GM23338 (cell line): ENCODE measurements around the gene ZNF106. TPM values are rescaled to one million over a fixed set of nuclear protein-coding genes. Genes with fewer than 3 reads are reported as not detected.

ENCODE experiments used
- ATAC-seq: fragments of 200-7000 bp; cut with Tn5 transposase; 3 replicates; pipeline ENCODE4 v1.9.1; 2020
- DNase-seq: peaks from one replicate; pipeline ENCODE4 v3.0.0-alpha.2; 2015; ENCODE audit warnings: low spot score
- H2AFZ ChIP-seq: fragments of 200-600 bp; sonication (generic); 2 replicates; pipeline ENCODE4 v1.8.0; 2016; ENCODE audit warnings: antibody characterized with exemption, mild to moderate bottlenecking, moderate library complexity
- H3F3A ChIP-seq: fragments of 200-600 bp; sonication (generic); replicated peaks from 2 replicates; pipeline ENCODE4 v1.8.0; 2017; ENCODE audit warnings: antibody characterized with exemption, mixed run types, low read depth
- H3K27ac ChIP-seq: fragments of 200-600 bp; sonication (generic); 2 replicates; pipeline ENCODE4 v1.6.1; 2016; ENCODE audit warnings: low read depth
- H3K27me3 ChIP-seq: fragments of 200-600 bp; sonication (generic); 2 replicates; pipeline ENCODE4 v1.8.0; 2016; ENCODE audit warnings: mild to moderate bottlenecking, mixed run types, moderate library complexity; ENCODE audit not compliant: insufficient read depth
- H3K36me3 ChIP-seq: fragments of 200-600 bp; sonication (generic); 2 replicates; pipeline ENCODE4 v1.8.0; 2016; ENCODE audit warnings: mild to moderate bottlenecking; ENCODE audit not compliant: insufficient read depth
- H3K4me1 ChIP-seq: fragments of 200-600 bp; sonication (generic); 2 replicates; pipeline ENCODE4 v1.8.0; 2016; ENCODE audit warnings: mild to moderate bottlenecking, moderate library complexity; ENCODE audit not compliant: insufficient read depth
- H3K4me2 ChIP-seq: fragments of 200-600 bp; sonication (generic); 2 replicates; pipeline ENCODE4 v1.7.1; 2017; ENCODE audit warnings: mixed run types
- H3K4me3 ChIP-seq: fragments of 200-600 bp; sonication (generic); 2 replicates; pipeline ENCODE4 v1.6.1; 2016; ENCODE audit warnings: mixed run types
- H3K79me2 ChIP-seq: fragments of 200-600 bp; sonication (generic); replicated peaks from 2 replicates; pipeline ENCODE4 v1.8.0; 2017; ENCODE audit warnings: mild to moderate bottlenecking; ENCODE audit not compliant: insufficient read depth
- H3K9me2 ChIP-seq: fragments of 200-600 bp; sonication (generic); 2 replicates; pipeline ENCODE4 v1.8.0; 2017; ENCODE audit not compliant: insufficient read depth
- H4K20me1 ChIP-seq: fragments of 200-600 bp; sonication (generic); replicated peaks from 2 replicates; pipeline ENCODE4 v1.8.0; 2017; ENCODE audit warnings: mild to moderate bottlenecking; ENCODE audit not compliant: insufficient read depth
- H3K27ac Mint-ChIP-seq: 2 replicates; pipeline ENCODE4 v1.8.0; 2020; ENCODE audit warnings: inconsistent platforms, mild to moderate bottlenecking, moderate library complexity, mixed read lengths
- H3K27me3 Mint-ChIP-seq: 3 replicates; pipeline ENCODE4 v1.8.0; 2022; ENCODE audit warnings: low read depth, mild to moderate bottlenecking, moderate library complexity, mixed read lengths, inconsistent platforms; ENCODE audit not compliant: insufficient read depth, poor library complexity
- H3K36me3 Mint-ChIP-seq: 3 replicates; pipeline ENCODE4 v1.8.0; 2021; ENCODE audit warnings: low read depth, mild to moderate bottlenecking, inconsistent platforms, moderate library complexity, mixed read lengths
- H3K4me1 Mint-ChIP-seq: 3 replicates; pipeline ENCODE4 v1.8.0; 2020; ENCODE audit warnings: mild to moderate bottlenecking, inconsistent platforms, mixed read lengths
- H3K4me3 Mint-ChIP-seq: 3 replicates; pipeline ENCODE4 v1.8.0; 2021; ENCODE audit warnings: moderate library complexity, mild to moderate bottlenecking, inconsistent platforms, mixed read lengths
- H3K9me3 Mint-ChIP-seq: 3 replicates; pipeline ENCODE4 v1.8.0; 2020; ENCODE audit warnings: moderate library complexity, mild to moderate bottlenecking, inconsistent platforms, mixed read lengths
- CREB1 ChIP-seq: fragments of 250-450 bp; sonication (Bioruptor Pico); IDR thresholded peaks from 2 replicates; pipeline ENCODE4 v1.5.0; 2020; ENCODE audit warnings: low read depth, mild to moderate bottlenecking, moderate library complexity
- CTCF ChIP-seq, 2 experiments: fragments of 200-600 bp in 1 of 2; sonication (generic) in 1 of 2; conservative IDR thresholded peaks; 2 replicates each; pipeline versions ENCODE4 v1.5.1 to v1.6.1; 2016 to 2017; ENCODE audit warnings: antibody characterized with exemption in 2 of 2, low read depth in 2 of 2, mild to moderate bottlenecking in 2 of 2, moderate library complexity in 1 of 2
- EZH2 ChIP-seq: fragments of 200-600 bp; sonication (generic); IDR thresholded peaks from one replicate; pipeline ENCODE4 v1.8.0; 2017; ENCODE audit warnings: antibody characterized with exemption, mild to moderate bottlenecking, low read depth; ENCODE audit not compliant: unreplicated experiment
- EZH2phosphoT487 ChIP-seq: fragments of 200-600 bp; sonication (generic); IDR thresholded peaks from one replicate; pipeline ENCODE4 v1.8.1; 2018; ENCODE audit warnings: antibody characterized with exemption; ENCODE audit not compliant: unreplicated experiment
- NANOG ChIP-seq: IDR thresholded peaks from 2 replicates; pipeline ENCODE4 v1.6.1; 2016; ENCODE audit warnings: antibody characterized with exemption, borderline replicate concordance
- POLR2AphosphoS5 ChIP-seq: IDR thresholded peaks from 2 replicates; pipeline ENCODE4 v1.6.1; 2016; ENCODE audit warnings: antibody characterized with exemption, low read depth
- ZNF114 ChIP-seq: fragments of 250-450 bp; sonication (Bioruptor Pico); IDR thresholded peaks from 2 replicates; pipeline ENCODE4 v1.5.0; 2020; ENCODE audit warnings: mild to moderate bottlenecking, moderate library complexity
- ZNF331 ChIP-seq: fragments of 250-450 bp; sonication (Bioruptor Pico); IDR thresholded peaks from 2 replicates; pipeline ENCODE4 v1.5.0; 2020; ENCODE audit warnings: low read depth, mild to moderate bottlenecking, moderate library complexity
- ZNF462 ChIP-seq: fragments of 250-450 bp; sonication (Bioruptor Pico); IDR thresholded peaks from 2 replicates; pipeline ENCODE4 v1.5.0; 2020; ENCODE audit warnings: mild to moderate bottlenecking, moderate library complexity
- polyA plus RNA-seq: library from polyadenylated mRNA; unstranded; fragments of >200 nt; fragmentation: Nextera tagmentation; extraction: Ambion mirVana; gene quantifications from 2 replicates; pipeline ENCODE4 v1.2.1, GENCODE V29; 2016
- total RNA-seq: library from RNA; depleted of rRNA; stranded (reverse); fragments of >200 nt; shearing (Covaris generic); gene quantifications from 2 replicates; pipeline ENCODE4 v1.2.3, GENCODE V29; 2014
- TF ChIP-seq, protein P1 (sequence below): IDR thresholded peaks from 2 replicates; pipeline ENCODE4 v1.6.1; 2016; ENCODE audit warnings: antibody characterized with exemption

Gene ZNF106
- total and polyA plus RNA-seq, 2 experiments from 2014 or later, result 48.0 to 53.7 TPM

DNA sequence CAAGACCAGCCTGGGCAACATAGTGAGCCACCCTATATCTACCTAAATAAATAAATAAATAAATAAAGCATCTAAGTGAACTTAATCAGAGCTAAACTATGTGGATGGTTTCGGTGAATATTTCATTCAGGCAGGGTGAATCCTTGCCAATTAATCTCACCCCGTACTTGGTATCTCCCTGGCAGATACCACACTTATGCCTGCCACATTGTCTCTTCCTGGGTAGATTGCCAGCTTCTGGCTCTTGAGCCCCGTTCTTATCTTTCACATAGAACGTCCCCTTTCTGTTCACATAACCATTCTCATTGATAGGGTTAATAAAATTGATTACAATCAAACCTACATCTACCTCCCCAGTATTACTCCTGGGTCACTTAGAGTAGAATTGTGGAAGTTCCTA is 11.5 kb upstream of the ZNF106 start:
- Mint-ChIP-seq H3K36me3 (peaks cover 8% of the 10 kb centered on the region; the same call in 1 of the 3 replicates), H3K4me3 (no peak overlapping the region), H3K4me1 (peaks cover 17% of the 10 kb centered on the region), H3K27ac (no peak overlapping the region), H3K9me3 (no peaks in the 10 kb centered on the region), H3K27me3 (no peaks in the 10 kb centered on the region)
- no peak overlapping the region for H3K4me3 ChIP-seq
- H4K20me1 ChIP-seq, result peaks cover 15% of the 10 kb centered on the region; the same call in 1 of the 2 replicates
- H2AFZ ChIP-seq, result no peak overlapping the region
- H3K27me3 ChIP-seq, result no peaks in the 10 kb centered on the region
- TF ChIP-seq CREB1 (CRISPR knock-in tag) (no peak), ZNF331 (CRISPR knock-in tag) (no peak), CTCF (conservative IDR thresholded peaks at IDR 0.05; ENCODE audit: low read depth in 2 of 2) (no peak), EZH2phosphoT487 (no peak), EZH2 (no peak), POLR2AphosphoS5 (no peak)
- TF ChIP-seq, protein P1, sequence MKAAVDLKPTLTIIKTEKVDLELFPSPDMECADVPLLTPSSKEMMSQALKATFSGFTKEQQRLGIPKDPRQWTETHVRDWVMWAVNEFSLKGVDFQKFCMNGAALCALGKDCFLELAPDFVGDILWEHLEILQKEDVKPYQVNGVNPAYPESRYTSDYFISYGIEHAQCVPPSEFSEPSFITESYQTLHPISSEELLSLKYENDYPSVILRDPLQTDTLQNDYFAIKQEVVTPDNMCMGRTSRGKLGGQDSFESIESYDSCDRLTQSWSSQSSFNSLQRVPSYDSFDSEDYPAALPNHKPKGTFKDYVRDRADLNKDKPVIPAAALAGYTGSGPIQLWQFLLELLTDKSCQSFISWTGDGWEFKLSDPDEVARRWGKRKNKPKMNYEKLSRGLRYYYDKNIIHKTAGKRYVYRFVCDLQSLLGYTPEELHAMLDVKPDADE, result no peak
- DNase-seq (no peak), ATAC-seq (no peak)
- H3K36me3 ChIP-seq, result no peaks in the 10 kb centered on the region
- H3K79me2 ChIP-seq, result peaks cover 92% of the 10 kb centered on the region
- no peaks in the 10 kb centered on the region for H3F3A ChIP-seq
- H3K9me2 ChIP-seq, result no peaks in the 10 kb centered on the region
- H3K4me1 ChIP-seq, result peaks cover 28% of the 10 kb centered on the region
- H3K27ac ChIP-seq, result no peak overlapping the region
- no peak overlapping the region for H3K4me2 ChIP-seq

DNA sequence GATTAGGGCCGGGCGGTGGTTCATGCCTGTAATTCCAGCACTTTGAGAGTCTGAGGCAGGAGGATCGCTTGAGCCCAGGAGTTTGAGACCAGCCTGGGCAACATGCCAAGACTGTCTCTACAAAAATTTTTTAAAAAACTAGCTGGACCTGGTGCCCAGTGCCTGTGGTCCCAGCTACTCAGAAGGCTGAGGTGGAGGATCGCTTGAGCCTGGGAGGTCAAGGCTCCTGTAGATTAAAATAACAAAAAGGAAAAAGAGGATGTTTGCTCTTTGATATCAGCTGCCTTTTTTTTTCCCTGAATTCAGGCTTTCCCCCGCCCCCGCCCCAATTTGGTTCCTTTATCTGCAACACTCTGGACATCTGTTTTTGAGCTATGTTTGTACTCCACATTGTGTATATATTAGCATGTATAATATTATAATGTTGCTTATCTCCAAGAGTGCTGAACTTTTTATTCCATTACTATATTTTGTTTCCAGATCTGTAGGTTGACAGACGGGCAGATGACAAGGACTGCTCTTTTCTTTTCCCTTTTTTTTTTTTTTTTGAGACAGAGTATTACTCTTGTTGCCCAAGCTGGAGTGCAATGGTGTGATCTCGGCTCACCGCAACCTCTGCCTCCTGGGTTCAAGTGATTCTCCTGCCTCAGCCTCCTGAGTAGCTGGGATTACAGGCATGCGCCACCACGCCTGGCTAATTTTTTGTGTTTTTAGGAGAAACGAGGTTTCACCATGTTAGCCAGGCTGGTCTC is 9.1 kb upstream of the ZNF106 start:
- Mint-ChIP-seq H3K36me3 (peaks cover 8% of the 10 kb centered on the region; the same call in 1 of the 3 replicates), H3K27me3 (peaks cover 4% of the 10 kb centered on the region), H3K4me3 (no peak overlapping the region), H3K9me3 (no peaks in the 10 kb centered on the region), H3K4me1 (peaks cover 25% of the 10 kb centered on the region), H3K27ac (peak overlapping the region; percentile 40; the same call in 1 of the 2 replicates)
- Histone ChIP-seq H3F3A (no peaks in the 10 kb centered on the region), H3K4me1 (peaks cover 35% of the 10 kb centered on the region), H3K36me3 (no peaks in the 10 kb centered on the region), H3K27me3 (no peaks in the 10 kb centered on the region), H3K27ac (no peak overlapping the region), H3K4me2 (peak overlapping the region; percentile 58; the same call in 1 of the 2 replicates), H4K20me1 (peaks cover 12% of the 10 kb centered on the region; the same call in 1 of the 2 replicates), H3K9me2 (no peaks in the 10 kb centered on the region), H3K4me3 (peak overlapping the region; percentile 22; the same call in 1 of the 2 replicates), H2AFZ (no peak overlapping the region), H3K79me2 (peaks cover 93% of the 10 kb centered on the region)
- DNase-seq, result peak; percentile 25
- TF ChIP-seq NANOG (no peak), CREB1 (CRISPR knock-in tag) (no peak), ZNF462 (no peak), ZNF114 (CRISPR knock-in tag) (no peak)
- TF ChIP-seq, protein P1, result no peak
- no peak for ATAC-seq
